Activated CD4-positive, alpha-beta T cell treated with anti-CD3 and anti-CD28 coated beads, Interleukin-2, amount 50 U/mL, for 24 hours (primary cell): ENCODE data around the gene KMT2E.
A peak's percentile ranks its signal among the peaks of the same experiment; 100 is the strongest.

Source experiments
- DNase-seq, 2 donors: peaks; one replicate each; pipeline ENCODE4 v3.0.0-alpha.2; 2020; ENCODE audit warnings: low read depth in 1 of 2, low spot score in 1 of 2

Gene KMT2E

DNA sequence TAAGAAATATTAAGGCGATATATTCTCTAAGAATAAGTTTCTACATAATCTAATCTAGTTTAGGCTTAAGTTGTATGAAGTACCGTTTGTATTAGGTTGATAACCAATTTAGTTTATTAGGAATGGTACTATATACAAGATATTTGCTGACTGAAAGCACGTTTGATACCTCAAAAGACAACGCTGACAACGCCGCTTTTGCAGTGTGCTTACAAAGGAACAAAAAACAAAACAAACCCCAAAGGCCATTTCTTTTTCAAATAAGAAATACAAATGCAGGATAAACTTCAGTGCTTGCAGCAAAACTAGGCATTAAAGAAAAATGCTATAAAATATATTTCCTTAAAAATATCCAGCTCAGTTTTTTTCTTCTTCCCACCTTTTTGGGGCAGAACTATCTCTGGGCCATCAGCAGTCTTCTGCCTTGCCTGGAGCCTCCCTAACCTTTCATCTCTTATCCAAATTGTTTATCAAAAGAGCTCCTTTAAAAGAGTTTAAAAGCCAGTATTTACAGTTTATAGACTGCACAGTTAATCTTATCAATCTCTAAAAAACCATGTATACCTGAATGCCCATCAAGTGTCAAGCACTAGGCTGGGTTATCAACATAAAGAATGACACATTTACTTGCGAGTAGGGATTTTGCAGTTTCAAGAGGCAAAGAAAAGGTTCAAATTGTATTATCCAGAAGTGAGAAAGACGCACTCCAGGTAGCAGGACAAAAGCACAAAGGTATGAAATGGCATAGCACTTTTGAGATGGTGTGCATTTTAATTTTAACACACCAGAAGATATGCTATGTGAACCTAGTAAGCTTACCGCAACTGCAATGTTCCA lies 4.1 kb upstream of the KMT2E start:
- no peak for DNase-seq

DNA sequence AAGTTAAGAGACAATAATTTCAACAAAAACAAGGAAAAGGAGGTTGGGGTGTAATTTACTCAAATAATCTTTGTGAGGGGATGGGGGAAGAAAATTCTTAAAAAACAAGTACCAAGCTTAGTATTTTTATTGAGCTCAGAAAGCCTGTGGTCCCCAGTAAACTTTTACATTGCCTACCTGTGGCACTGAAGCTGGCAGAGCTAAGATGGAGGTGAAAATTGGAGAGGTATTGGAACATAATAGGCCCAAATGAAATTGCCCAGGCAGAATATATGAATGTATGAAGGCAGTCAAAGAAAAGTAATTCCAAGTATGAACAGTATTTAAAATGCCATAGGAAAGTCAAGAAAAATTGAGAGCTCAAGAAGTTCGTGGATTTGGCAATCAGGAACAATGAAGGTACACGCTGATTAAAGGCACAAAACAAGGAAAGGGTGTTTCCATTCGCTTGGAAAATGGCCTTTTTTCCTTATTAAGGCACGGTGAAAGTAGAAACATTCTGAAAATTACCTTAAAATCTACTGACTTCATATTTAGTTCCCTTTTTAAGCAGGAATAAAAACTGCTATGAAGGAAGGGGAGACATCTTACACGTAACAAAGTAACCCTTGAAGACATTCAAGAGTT lies 3.4 kb upstream of the KMT2E start:
- DNase-seq = no peak

DNA sequence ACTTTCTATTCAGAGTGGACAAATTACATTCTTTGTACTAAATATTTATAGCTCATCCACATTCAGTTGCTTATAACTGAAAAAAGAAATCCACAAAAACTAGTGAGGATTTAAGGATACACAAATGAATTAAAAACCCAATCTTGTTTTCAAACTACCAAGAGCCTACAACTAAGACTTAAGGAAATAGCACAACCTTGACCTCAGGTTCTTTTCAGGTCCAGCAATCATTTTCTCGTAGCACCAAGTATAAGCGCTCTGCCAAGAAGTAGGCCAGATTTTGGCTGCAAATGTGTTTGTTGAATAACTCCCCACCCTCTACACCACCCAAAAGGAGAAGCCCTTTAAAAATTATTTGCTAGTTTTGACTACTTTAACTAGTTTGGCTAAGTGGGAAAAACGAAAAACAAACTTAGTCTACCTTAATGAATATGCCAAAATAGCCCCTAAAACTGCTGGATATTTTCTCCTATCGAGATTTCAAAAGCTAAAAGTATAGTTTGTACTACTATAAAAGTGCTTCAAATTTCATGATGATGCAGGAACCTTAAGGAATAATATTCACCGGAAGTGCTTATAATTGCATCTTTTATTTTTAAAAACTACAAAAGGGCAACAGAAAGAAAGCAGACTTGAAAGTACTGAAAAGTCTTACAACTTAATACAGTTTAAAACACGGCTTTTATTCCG lies 2.7 kb upstream of the KMT2E start:
- no peak for DNase-seq

DNA sequence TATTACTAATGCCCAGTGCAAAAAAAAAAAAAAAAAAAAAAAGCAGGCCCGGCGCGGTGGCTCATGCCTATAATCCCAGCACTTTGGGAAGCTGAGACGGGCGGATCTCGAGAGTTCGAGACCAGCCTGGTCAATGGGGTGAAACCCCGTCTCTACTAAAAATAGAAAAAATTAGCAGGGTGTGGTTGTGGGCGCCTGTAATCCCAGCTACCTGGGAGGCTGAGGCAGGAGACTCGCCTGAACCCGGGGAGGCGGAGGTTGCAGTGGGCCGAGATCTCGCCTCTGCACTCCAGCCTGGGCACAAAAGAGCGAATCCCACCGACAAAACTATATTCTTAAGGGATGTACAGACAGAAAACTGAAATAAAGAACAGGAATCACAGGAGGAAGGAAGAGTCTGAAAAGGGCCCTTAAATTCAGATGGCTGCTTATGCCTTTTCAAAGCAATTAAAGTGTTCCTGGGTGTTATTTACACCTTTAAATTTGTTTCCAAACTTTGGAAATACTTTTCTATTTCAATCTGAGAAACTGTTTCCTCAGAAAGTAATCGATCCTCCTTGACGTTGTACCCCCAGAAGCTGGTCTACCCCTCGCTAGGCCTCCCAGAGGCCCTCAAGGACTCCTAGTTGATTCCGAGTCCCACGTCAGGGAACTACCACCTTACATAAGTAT lies 2.0 kb upstream of the KMT2E start:
- DNase-seq = no peak

DNA sequence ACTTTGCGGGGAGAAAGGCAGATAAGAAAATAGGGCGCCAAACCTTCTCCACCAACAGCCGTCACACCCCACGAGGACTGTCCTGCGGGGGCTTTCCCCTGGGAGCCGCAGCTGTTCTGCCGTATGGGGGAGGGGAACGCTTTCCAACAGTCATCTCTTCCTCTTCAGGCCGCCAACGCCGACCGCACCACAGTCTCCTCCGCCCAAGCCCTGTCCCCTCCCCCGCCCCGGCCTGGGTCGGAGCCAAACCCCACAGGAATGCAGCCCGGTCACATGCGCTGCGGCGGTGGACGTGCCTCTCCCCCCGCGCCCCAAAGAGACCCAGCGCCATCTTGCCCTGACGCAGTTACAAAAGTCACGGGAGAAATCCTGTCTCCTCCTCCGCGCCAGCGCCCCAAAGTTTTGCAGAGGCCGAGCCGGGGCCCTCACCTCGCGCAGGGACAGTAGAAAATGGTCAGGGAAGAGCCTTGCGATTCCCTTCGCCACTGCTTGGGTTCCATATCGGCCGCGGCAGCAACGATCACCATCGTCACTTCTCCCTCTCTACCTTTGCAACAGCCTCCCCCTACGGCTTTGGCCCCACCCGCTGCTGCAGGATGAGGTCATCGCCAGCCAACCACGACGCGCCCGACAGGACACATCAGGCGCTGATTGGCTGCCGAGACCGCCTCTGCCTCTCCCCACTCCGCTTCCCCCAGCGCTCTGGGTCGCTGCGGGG lies 1.3 kb upstream of the KMT2E start:
- DNase-seq = peak; percentile 98 to 99

DNA sequence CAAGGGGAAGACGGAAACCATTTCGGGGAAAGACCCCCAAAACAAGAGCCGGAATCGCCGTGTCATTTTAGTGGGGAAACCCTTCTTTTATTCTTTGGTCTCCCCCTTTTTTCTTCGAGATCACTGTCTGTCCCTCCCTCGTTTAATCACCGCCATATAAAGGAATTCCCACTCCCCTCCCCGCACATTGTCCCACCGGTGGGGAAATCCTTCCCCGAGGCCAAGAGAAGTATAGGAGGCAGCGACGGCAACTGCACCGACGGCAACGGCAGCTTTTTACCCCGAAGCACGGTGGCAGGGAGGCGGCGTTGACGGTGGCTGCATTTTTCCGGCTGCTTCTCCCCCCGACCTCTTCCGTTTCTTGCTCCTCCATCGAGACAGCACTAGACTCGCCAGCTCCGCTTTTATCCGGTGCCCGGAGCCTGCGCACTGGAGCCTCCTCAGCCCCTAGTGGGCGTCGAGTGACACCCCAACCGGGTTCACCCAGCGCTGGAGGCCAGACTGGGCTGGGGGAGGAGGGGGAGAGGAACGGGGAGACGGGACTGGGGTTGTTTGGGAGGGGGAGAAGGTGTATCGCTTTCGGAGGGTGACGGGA lies 687 bp upstream of the KMT2E start:
- DNase-seq = peak; percentile 83 to 94

DNA sequence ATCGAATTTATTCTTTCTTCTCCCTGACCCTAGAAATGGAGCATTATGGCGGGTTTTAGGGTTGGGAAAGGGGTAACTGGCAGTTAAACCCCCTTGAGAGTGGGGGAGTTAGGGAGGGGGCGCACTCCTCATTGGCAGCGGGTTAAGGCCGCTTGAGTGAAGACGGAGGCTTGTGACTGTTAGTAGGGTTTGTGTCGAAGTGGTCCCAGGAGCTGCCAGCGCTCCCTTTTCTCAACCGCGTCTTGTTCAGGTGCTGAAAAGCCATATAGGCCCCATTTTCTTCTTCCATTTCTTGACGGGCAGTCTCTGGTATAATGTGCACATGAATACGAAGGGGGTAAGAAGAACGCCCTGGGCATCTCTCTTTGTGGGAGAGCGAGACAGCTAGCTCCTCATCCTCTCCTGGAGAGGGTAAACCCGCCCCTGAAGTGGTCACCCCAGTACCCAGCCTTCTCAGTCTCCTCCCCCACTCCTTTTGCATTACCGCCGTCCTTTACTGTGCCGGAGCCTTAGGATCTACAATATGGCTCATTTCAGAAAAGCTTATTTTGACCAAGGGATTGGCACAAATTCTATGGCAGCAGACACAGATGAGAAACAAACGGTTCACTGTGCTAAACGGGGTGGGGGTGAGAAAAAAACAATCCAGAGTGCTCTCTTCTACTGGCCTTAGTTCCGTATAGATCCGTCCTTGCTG lies 836 bp downstream of the KMT2E start:
- peak; percentile 14 to 41 for DNase-seq

DNA sequence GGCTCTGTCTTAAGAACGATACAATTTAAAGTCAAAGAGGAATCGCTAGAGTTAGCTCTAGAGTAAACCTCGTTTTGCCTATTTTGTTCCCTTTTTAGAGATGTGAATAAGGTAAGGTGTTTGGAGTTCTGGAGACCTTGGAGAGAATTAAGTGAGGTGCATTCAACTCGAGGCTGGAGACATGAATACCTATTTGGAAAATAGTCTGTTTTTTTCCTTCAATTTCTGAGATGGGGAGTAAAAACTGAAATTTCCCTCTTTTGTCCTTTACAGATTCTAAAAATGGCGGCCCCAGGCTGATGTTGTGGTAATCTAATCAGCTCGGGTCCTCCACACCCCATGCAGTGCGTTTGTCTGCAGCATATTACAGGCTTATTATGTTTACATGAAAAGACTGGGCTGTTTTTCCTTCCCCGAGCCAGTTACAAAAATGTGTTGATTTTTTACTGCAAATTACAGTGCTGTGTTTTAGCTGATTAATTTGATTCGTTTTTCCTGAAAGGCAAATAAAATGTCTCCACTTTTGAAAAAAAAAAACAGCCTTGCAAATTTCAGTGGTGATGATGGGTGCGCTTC lies 1.5 kb downstream of the KMT2E start:
- no peak for DNase-seq

DNA sequence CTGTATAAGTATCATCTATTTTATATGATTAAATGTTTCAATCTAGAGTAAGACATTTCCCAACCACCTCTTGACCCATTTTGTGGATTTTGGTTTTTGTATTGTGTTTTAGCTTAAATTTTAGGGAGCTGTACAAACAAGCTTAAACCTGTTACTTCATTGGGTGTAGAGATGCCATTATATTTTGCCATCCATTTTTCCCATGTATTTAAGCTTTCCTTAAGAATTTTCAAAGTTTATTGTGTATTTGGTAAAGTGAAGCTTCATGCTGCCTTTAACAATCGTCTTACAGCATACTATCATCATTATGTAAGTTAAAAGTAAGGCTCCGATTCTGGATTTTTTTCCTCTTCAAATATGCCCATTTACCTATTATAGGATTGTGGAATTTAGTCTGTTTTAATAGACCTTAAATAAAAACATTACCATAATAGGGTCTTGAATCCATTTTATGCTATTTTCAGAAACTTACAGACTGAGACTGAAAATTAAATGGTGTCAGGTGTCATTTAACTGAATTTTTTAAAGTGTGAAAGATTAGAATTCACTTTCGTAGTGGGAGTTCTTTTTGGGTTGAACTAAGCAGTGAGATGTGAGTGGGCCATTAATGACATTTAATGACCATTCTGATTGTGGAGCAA lies 2.2 kb downstream of the KMT2E start:
- no peak for DNase-seq

DNA sequence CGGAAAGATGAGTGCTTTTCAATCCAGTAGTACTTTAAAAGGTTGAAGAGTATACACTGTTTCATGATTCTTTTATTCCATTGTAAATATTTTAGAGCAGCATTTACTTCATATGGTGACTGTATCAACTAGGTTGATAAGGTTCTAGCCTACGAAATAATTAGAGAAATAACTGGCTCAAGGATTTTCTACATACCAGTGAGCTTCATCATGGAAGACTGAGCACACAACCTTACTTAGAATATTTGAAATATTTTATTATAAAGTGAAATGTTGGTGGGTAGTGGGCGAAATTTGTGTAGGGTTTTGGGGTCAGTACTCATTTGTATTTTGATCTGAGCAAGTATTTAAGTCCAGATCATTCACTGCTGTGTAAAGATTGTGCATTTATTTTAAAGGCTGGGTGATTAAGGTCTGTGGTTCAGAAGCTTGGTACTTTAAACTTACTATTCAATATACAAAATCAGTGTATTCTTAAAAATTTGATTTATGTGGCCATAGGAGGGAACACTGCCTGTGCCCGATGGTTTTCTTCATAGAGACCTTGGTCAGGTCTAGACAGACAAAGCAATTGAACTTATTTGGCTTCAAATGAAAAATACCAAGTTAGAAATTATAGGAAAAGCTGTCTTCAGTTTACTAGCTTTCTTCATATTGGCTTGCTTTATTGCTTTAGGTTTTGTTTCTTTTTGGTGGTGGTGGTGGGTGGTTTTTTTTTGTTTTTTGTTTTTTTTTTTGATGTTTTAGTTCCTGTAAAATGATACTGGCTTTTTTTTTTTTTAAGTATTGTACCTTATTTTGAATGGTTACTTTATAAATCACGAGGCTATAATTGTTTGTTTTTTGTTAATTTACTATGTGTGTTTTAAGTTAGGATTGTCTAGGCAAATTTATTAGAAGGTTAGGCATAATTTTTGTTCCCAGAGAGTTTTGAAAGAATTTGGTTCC lies 3.0 kb downstream of the KMT2E start:
- DNase-seq = no peak

DNA sequence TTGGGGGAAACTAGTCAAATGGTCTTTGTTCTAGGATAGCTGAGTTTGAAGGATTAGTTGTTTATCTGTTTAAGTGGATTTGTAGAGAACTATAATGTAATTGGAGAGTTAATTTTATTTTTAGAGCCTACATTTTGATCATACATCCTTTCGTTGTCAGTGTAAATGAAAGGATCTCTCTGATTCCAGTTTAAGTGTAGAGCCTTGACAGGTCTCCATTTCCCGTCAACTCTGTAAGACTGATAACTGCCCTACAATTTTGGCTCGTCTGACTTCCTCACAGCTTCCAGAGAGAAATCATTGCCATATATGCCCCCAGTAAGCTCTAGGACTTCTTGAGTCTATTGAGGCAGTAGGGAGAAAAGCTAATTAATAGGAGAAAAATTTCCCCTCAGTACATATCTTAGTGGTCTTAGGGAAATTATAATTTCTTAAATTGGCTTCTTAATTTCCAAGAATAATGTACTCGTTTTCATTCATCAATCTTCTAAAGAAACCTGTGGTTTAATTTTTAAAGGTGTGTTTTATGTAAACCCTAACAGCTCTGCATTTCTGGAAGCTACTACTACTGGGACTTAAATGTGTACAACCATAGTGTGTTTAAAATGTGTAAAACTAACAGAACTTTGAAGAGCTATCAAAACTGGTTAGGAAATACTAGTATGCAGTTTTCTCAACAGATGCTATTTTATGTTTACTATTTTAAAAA lies 3.8 kb downstream of the KMT2E start:
- DNase-seq = no peak

DNA sequence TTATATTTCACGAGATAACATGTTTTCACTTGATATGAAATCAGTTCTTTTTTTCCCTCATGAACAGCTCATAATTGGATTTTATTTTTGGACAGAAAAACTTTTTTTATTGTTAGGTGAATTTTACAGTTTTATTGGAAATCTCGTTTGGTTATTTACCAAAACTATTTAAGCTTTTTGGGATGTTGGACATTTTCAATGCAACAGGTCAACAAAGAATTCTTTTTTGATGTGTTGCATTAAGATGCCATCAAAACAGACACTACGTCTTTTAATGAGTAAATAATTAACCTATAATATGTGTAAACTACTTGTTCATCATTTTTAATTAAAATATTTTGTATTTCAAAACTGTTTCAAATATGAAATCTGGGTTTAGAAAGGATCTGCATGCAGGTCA lies 5.3 kb downstream of the KMT2E start:
- DNase-seq = no peak

DNA sequence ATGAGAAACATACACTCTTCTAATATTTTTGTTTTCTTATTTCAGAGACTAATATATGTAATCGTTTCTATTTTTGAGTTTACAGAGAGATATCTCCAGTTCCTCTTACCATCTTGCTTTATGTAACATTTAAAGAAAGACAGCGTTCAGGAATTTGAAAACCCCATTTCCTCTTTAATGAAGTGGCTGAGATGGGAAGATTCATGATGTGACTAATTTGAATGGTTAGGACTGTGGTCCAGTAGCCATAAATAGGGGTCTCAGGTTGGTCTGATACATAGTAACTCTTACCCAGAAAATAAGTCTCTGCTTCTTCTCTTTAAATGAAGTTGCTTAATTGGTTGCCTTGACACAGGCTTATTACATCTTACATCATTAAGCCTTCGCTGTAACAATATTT lies 6.9 kb downstream of the KMT2E start:
- no peak for DNase-seq

DNA sequence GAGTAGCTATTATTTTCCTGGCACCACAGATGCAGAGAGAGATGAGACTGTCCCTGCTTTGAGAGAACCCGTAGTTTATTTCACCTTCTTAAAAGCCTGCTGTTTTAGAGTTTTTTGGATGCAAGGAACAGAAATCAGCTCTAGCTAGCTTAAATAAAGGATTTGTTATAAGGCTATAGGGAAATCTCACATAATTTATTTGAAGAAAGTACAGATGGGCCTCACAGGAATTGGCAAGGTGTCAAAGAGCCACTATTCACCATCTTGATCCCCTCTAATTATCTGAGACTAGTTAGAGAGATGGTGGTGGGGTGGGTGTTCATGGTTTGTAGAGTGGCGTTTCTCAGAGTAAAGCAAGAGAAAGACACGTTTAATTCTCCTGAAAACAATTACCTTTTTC lies 7.3 kb downstream of the KMT2E start:
- DNase-seq = no peak

DNA sequence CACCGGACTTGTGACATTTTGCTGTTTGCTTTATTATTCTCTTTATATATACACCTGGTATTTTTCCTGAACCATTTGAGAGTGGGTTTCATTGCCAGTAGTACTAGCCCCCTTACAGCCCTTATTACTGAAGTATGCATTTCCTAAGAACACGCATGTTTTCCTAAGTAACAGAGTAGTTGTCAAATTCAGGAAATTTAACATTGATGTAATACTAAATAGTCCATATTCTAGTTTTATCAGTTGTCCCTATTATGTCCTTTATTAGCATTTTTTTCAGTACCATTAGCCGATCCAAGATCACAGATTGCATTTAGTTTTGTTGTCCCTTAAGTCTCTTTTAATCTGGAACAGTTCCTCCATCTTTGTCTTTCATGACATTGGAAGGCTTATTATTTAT lies 8.0 kb downstream of the KMT2E start:
- DNase-seq = no peak

DNA sequence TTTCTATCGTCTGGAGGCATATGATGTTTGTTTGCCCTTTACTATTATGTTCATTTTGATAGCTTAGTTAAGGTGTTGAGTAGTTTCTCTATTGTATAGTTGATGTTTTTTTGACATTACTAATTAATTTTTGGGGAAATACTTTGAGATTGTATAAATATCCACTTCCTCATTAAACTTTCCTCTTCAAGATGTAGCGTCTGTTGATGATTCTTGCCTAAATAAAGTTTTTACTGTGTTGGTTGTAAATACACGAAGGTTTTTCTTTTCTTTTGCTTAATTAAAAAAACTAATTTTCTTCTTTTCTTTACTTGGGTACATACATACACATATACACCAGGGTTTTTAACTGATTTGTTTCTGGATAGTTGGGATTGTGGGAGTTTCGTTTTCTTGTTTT lies 8.5 kb downstream of the KMT2E start:
- no peak for DNase-seq

DNA sequence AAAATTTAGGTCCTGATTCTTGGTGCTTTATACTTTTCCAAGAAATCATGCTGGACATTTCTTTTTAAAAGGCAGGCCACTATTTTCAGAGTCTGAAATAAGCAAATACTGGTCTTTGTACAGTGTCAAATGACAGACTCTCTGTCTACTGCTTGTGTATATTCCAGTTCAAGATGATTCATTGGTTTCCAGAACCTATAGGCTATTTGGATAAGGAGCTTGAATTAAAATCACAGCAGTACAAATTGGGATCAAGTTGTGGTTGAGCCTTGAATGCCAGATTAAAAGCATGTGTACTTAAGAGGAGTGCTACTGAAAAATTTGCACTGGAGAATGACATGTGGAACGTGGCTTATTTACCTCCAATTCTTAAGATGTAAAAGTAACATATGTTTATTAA lies 10.7 kb downstream of the KMT2E start:
- no peak for DNase-seq

DNA sequence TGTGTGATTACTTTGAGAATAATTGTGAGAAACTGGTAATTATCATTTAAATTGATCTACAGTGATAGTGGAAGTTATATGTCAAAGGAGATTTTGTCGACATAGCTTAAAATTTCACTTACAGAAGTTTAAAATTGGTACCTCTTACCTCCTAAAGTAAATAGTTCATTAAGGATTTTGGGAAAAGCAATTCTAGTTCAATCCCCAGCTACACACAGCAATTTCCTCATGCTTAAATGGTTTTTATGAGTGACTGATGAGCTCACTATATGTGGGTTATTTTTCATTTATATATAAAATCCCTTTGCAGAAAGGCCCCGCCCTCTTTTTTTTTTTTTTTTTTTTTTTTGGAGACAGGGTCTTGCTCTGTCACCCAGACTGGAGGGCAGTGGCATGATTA lies 12.7 kb downstream of the KMT2E start:
- no peak for DNase-seq
